Body of pancreas (tissue), 4 donors: Measurements from ENCODE around the gene KRTAP5-7.
"Not testable (repeated sequence)": the region's sequence is repeated elsewhere in the genome, so short reads cannot be mapped to it uniquely, and the experiment has no call there.

Source experiments
- POLR2A ChIP-seq, 3 donors: fragments of 450-650 bp; IDR thresholded peaks; one replicate each; pipeline ENCODE4 v1.6.1; 2016; ENCODE audit warnings: antibody characterized with exemption in 3 of 3, mild to moderate bottlenecking in 2 of 3
- TF ChIP-seq, protein P1 (sequence below), 7 experiments: fragments of 450-650 bp in 4 of 7; fragments of 200-600 bp in 3 of 7; sonication (generic) in 3 of 7; IDR thresholded peaks; one replicate each; pipeline ENCODE4 v1.5.1; 2016 to 2019; ENCODE audit warnings: antibody characterized with exemption in 7 of 7

DNA sequence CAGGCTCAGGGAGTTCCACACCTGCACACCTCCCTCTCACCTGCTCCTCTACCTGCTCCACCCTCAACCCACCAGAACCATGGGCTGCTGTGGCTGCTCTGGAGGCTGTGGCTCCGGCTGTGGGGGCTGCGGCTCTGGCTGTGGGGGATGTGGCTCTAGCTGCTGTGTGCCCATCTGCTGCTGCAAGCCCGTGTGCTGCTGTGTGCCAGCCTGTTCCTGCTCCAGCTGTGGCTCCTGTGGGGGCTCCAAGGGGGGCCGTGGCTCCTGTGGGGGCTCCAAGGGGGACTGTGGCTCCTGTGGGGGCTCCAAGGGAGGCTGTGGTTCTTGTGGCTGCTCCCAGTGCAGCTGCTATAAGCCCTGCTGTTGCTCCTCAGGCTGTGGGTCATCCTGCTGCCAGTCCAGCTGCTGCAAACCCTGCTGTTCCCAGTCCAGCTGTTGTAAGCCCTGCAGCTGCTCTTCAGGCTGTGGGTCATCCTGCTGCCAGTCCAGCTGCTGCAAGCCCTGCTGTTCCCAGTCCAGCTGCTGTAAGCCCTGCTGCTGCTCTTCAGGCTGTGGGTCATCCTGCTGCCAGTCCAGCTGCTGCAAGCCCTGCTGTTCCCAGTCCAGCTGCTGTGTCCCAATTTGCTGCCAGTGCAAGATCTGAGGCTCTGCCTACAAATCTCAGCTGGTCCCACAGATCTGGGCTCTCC lies 11.1 kb downstream of the KRTAP5-7 start, which contains the start of gene KRTAP5-8:
- TF ChIP-seq, protein P1, sequence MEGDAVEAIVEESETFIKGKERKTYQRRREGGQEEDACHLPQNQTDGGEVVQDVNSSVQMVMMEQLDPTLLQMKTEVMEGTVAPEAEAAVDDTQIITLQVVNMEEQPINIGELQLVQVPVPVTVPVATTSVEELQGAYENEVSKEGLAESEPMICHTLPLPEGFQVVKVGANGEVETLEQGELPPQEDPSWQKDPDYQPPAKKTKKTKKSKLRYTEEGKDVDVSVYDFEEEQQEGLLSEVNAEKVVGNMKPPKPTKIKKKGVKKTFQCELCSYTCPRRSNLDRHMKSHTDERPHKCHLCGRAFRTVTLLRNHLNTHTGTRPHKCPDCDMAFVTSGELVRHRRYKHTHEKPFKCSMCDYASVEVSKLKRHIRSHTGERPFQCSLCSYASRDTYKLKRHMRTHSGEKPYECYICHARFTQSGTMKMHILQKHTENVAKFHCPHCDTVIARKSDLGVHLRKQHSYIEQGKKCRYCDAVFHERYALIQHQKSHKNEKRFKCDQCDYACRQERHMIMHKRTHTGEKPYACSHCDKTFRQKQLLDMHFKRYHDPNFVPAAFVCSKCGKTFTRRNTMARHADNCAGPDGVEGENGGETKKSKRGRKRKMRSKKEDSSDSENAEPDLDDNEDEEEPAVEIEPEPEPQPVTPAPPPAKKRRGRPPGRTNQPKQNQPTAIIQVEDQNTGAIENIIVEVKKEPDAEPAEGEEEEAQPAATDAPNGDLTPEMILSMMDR (IDR thresholded peaks at IDR 0.05), result not testable (repeated sequence)
- not testable (repeated sequence) for TF ChIP-seq POLR2A (IDR thresholded peaks at IDR 0.05)
